ENCODE results near the gene HHAT. TPM values are rescaled to one million over a fixed set of nuclear protein-coding genes. Genes with fewer than 3 reads are reported as not detected.
A peak's percentile ranks its signal among the peaks of the same experiment; 100 is the strongest.

HHAT gene
- total RNA-seq, 1 donor from 2014 or later, result 1.9 TPM

- ATAC-seq, result no peak
These were observed 335.2 kb downstream of the HHAT start for GRCh38 chr1:210663730-210664573.

GRCh38 chr1:210669951-210670350 is 341.2 kb downstream of the HHAT start:
- no peak for DNase-seq (ENCODE audit: low spot score)
- ATAC-seq, result no peak

More at GRCh38 chr1:210663730-210664573, 335.2 kb downstream of the HHAT start:
- no peak for DNase-seq (ENCODE audit: low spot score)

DNA sequence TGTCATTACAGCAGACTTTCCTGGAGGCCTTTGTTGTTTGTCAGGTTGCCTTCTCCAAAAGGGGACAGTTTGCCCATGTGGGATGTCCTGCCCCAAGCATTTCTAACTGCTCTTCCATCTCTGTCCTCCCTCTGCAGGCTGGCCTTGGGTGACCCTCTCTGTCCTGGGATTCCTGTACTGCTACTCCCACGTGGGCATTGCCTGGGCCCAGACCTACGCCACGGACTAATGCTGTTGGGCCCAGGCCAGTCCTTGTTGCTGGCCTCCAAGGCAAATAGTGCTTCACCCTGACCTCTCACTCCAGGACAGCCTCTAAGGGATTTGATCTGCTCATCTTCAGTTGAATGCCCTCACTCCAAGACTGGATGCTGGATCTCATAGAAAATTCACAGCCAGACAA is 345.4 kb downstream of the HHAT start:
- ATAC-seq (no peak), DNase-seq (ENCODE audit: low spot score) (no peak)

DNA sequence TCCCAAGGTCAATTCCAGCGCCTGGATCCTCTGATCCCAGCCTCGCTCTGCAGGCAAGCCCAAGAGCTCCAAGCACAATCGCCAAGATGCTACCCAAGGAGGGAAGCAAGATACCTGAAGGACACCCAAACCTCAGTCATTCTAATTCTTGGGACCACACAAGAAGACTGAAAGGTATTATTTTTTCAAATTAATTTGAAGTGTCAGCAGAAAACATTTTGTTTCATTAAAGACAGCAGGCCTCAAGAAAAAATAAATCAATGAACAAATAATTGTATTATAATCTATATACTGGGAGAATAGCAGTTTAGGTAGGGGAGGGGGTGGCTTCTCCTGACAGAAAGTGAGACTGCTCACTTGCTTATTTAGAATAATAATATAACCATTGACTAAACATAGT is 347.8 kb downstream of the HHAT start:
- no peak for DNase-seq (ENCODE audit: low spot score)
- ATAC-seq, result no peak

DNA sequence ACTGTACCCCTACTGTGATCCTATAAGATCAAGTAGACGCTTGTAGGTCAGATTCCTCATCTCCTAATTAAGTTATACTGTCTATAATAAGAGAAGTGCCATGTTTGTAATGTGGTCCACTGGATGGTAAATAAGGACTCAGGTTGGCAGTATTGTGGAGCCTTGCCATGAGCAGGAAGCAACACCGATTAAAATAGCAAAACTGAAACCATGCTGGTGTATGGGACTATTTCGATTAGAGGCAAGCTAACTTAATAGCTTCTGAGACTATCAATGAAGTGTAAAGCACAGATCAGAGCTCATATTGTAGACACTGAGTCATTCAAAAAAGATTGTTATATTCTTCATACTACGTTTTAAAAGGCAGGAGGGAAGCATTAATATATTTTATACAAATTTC is 348.8 kb downstream of the HHAT start:
- DNase-seq (ENCODE audit: low spot score) (no peak), ATAC-seq (no peak)

GRCh38 chr1:210678306-210678705 is 349.6 kb downstream of the HHAT start:
- no peak for DNase-seq (ENCODE audit: low spot score)

GRCh38 chr1:210681158-210681557 is 352.5 kb downstream of the HHAT start:
- no peak for ATAC-seq
- no peak for DNase-seq (ENCODE audit: low spot score)

More at GRCh38 chr1:210678306-210678705, 349.6 kb downstream of the HHAT start:
- ATAC-seq, result no peak

- DNase-seq (ENCODE audit: low spot score) (no peak), ATAC-seq (no peak)
These were observed 354.8 kb downstream of the HHAT start for GRCh38 chr1:210683403-210684047.

- no peak for ATAC-seq
- DNase-seq (ENCODE audit: low spot score), result no peak
These were observed 356.0 kb downstream of the HHAT start for GRCh38 chr1:210684466-210685294.

GRCh38 chr1:210685295-210685650 is 356.6 kb downstream of the HHAT start:
- no peak for DNase-seq (ENCODE audit: low spot score)
- no peak for ATAC-seq

DNA sequence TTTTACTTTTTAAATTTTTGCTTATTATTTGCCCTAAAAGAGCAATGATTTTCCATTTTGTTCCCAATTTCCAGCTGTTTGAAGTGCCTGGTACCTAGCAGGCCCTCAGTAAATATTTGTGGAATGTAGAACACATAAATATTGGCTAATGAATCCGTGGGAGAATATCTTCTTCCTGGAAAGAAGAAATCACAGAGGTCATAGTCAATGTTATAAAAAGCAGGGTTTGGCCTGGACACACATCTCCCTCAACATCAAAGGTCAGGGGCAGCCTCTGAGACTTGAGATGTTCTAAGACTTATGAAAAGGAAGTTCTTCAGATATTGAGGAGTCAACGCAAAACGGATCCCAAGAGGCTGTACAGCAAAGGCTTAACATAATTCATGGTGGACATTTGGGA is 358.1 kb downstream of the HHAT start:
- ATAC-seq, result peak; percentile 26
- DNase-seq (ENCODE audit: low spot score), result no peak

GRCh38 chr1:210687582-210688279 is 359.0 kb downstream of the HHAT start:
- no peak for ATAC-seq

GRCh38 chr1:210688512-210689234 is 360.0 kb downstream of the HHAT start:
- no peak for ATAC-seq
- no peak for DNase-seq (ENCODE audit: low spot score)

More at GRCh38 chr1:210687582-210688279, 359.0 kb downstream of the HHAT start:
- DNase-seq (ENCODE audit: low spot score), result no peak

GRCh38 chr1:210689826-210690225 is 361.1 kb downstream of the HHAT start:
- no peak for DNase-seq (ENCODE audit: low spot score)
- no peak for ATAC-seq

DNA sequence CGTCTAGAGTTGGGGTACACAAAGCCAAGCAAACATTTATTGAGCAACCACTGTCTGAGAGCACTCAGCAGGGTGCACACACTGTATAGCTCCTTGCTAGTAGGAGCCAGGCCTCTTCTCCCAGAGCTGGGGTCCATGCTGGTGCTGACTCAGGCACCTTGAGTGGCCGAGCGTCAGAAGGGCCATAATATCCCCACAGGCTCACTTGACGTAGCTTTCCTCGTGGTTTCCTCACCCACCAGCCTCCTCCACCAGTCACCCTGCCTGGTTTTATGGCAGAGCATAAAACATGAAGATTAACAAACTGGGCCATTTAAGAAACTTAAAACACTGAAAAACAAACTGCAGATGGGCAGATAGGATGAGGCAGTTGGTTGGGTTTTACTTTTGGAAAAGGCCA is 361.5 kb downstream of the HHAT start:
- DNase-seq (ENCODE audit: low spot score) (no peak), ATAC-seq (no peak)

DNA sequence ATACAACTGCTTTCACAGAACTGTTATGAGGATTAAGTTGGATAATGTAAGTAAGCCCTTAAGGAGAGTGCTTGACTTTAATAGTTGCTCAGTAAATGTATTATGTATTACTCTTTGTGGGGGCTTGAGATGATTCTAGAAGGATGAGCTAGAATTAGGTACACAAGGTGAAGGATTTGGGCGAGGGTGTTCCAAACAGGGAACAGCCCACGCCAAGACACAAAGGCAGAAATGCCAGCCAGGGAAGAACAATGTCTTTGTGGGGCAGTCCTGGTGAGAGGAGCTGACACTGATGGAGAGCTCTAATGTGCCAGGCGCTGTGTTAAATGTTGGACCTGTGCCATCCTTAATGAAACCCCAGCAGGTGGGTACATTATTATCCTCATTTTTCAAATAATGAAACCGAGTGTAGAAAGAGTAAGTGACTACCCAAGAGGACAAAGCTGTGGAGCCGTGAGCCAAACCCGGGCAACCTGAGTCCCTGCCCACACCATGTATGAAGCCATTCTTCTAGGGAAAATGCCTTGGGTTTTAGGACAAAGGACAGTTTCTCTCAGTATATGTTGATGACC is 362.4 kb downstream of the HHAT start:
- ATAC-seq (no peak), DNase-seq (ENCODE audit: low spot score) (no peak)

GRCh38 chr1:210692796-210693195 is 364.1 kb downstream of the HHAT start:
- no peak for ATAC-seq

GRCh38 chr1:210695026-210695425 is 366.3 kb downstream of the HHAT start:
- ATAC-seq (no peak), DNase-seq (ENCODE audit: low spot score) (no peak)

More at GRCh38 chr1:210692796-210693195, 364.1 kb downstream of the HHAT start:
- DNase-seq (ENCODE audit: low spot score), result no peak

GRCh38 chr1:210696709-210697108 is 368.0 kb downstream of the HHAT start:
- no peak for DNase-seq (ENCODE audit: low spot score)
- ATAC-seq, result no peak

GRCh38 chr1:210697185-210697584 is 368.5 kb downstream of the HHAT start:
- DNase-seq (ENCODE audit: low spot score) (no peak), ATAC-seq (no peak)
